ENCODE measurements around the gene ACYP2.
"Not testable (repeated sequence)": the region's sequence is repeated elsewhere in the genome, so short reads cannot be mapped to it uniquely, and the experiment has no call there.

The ACYP2 gene

GRCh38 chr2:54227798-54228197, 112.4 kb downstream of the ACYP2 start:
- no peak for DNase-seq

- DNase-seq, result no peak
Observed at GRCh38 chr2:54228945-54229344, 113.5 kb downstream of the ACYP2 start.

GRCh38 chr2:54233832-54234649, 118.6 kb downstream of the ACYP2 start:
- DNase-seq, result no peak

GRCh38 chr2:54237428-54237827, 122.0 kb downstream of the ACYP2 start:
- DNase-seq, result no peak

GRCh38 chr2:54239427-54239826, 124.0 kb downstream of the ACYP2 start:
- no peak for DNase-seq

GRCh38 chr2:54240515-54241469, 125.4 kb downstream of the ACYP2 start:
- DNase-seq, result no peak

GRCh38 chr2:54247115-54247514, 131.7 kb downstream of the ACYP2 start:
- DNase-seq, result no peak

- DNase-seq, result no peak
Observed at GRCh38 chr2:54249629-54250028, 134.2 kb downstream of the ACYP2 start.

- DNase-seq, result no peak
Observed at GRCh38 chr2:54254180-54254579, 138.8 kb downstream of the ACYP2 start.

- no peak for DNase-seq
Observed at GRCh38 chr2:54255230-54256090, 140.0 kb downstream of the ACYP2 start.

- DNase-seq, result no peak
Observed at GRCh38 chr2:54256091-54256694, 140.8 kb downstream of the ACYP2 start, which contains the start of gene TSPYL6. Gene TSPYL6, minus strand, starts transcription at chr2:54256229. Its CDS starts 78 bp downstream, at chr2:54256151.

GRCh38 chr2:54258166-54258565, 142.8 kb downstream of the ACYP2 start:
- DNase-seq, result no peak

GRCh38 chr2:54259413-54260240, 144.2 kb downstream of the ACYP2 start:
- DNase-seq, result no peak

- DNase-seq, result no peak
Observed at GRCh38 chr2:54260241-54260595, 144.8 kb downstream of the ACYP2 start.

GRCh38 chr2:54261537-54261936, 146.1 kb downstream of the ACYP2 start:
- no peak for DNase-seq

GRCh38 chr2:54262015-54262765, 146.8 kb downstream of the ACYP2 start:
- no peak for DNase-seq

GRCh38 chr2:54265081-54265480, 149.7 kb downstream of the ACYP2 start:
- DNase-seq, result not testable (repeated sequence)

- DNase-seq, result no peak
Observed at GRCh38 chr2:54267577-54267976, 152.2 kb downstream of the ACYP2 start.

- no peak for DNase-seq
Observed at GRCh38 chr2:54271189-54271588, 155.8 kb downstream of the ACYP2 start.

- DNase-seq, result peak in 1 of 2 experiments; percentile 8
Observed at GRCh38 chr2:54271843-54272627, 156.6 kb downstream of the ACYP2 start.
